ENCODE data around the gene MAOA. TPM values are rescaled to one million over a fixed set of nuclear protein-coding genes. Genes with fewer than 3 reads are reported as not detected.
A peak's percentile ranks its signal among the peaks of the same experiment; 100 is the strongest.

MAOA gene
- total and polyA plus RNA-seq, 4 donors: 29.6 to 108 (median 82.5) TPM

DNA sequence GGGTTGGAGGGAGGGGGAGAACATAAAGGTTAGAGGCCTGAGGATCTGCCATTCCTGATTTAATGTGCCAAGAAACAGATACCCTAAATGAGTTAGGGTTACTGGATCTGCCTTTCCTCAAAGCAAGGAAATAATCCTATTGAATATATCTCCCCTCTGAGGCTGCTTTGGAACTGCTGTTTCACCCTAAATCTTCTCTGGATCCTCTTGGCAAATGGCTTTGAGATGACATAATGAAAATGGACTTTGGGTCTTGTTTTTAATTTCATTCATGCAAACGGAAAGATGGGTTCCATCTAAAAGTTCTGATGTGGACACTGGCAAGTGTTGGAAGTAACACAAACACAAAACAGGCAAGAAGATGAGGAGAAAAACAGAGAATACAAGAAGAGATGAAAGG lies 23.0 kb upstream of the MAOA start:
- no peak for ATAC-seq (ENCODE audit: low FRiP score)
- no peaks in the 10 kb centered on the region for H3K36me3 ChIP-seq (ENCODE audit: control insufficient read depth in 1 of 2, insufficient read depth in 2 of 2, low read length in 1 of 2)
- no peaks in the 10 kb centered on the region for H3K27me3 ChIP-seq (ENCODE audit: control insufficient read depth in 1 of 2, insufficient read depth in 2 of 2, low read length in 1 of 2)

GRCh38 chrX:43633757-43634156 lies 22.3 kb upstream of the MAOA start:
- Histone ChIP-seq H3K27me3 (ENCODE audit: control insufficient read depth in 1 of 2, insufficient read depth in 2 of 2, low read length in 1 of 2) (no peaks in the 10 kb centered on the region), H3K27ac (ENCODE audit: low read depth in 1 of 2, low read length in 2 of 2) (no peak overlapping the region), H3K36me3 (ENCODE audit: control insufficient read depth in 1 of 2, insufficient read depth in 2 of 2, low read length in 1 of 2) (no peaks in the 10 kb centered on the region), H3K4me1 (ENCODE audit: control insufficient read depth in 1 of 2, insufficient read depth in 2 of 2, low read length in 2 of 2) (no peaks in the 10 kb centered on the region), H3K4me3 (ENCODE audit: low read length in 2 of 2) (no peak overlapping the region), H3K9me3 (ENCODE audit: control insufficient read depth, low read length) (no peaks in the 10 kb centered on the region)
- 53 to 62% methylated on average over 3 of the region's 3 CpGs for WGBS, 2 donors
- ATAC-seq (ENCODE audit: low FRiP score): no peak
- DNase-seq: no peak
- intact Hi-C loops (cut with DNase I): no loop called here

More for the DNA sequence above, 23.0 kb upstream of the MAOA start:
- no peaks in the 10 kb centered on the region for H3K4me1 ChIP-seq (ENCODE audit: control insufficient read depth in 1 of 2, insufficient read depth in 2 of 2, low read length in 2 of 2)
- no peak overlapping the region for H3K4me3 ChIP-seq (ENCODE audit: low read length in 2 of 2)
- DNase-seq: no peak
- H3K9me3 ChIP-seq (ENCODE audit: control insufficient read depth, low read length): no peaks in the 10 kb centered on the region
- 17 to 21% methylated on average over 1 of the region's 1 CpG for WGBS, 2 donors
- no peak overlapping the region for H3K27ac ChIP-seq (ENCODE audit: low read depth in 1 of 2, low read length in 2 of 2)
- intact Hi-C loops (cut with DNase I): no loop called here

- Histone ChIP-seq H3K4me3 (ENCODE audit: low read length in 2 of 2) (no peak overlapping the region), H3K36me3 (ENCODE audit: control insufficient read depth in 1 of 2, insufficient read depth in 2 of 2, low read length in 1 of 2) (no peaks in the 10 kb centered on the region), H3K9me3 (ENCODE audit: control insufficient read depth, low read length) (no peaks in the 10 kb centered on the region), H3K27ac (ENCODE audit: low read depth in 1 of 2, low read length in 2 of 2) (no peak overlapping the region), H3K27me3 (ENCODE audit: control insufficient read depth in 1 of 2, insufficient read depth in 2 of 2, low read length in 1 of 2) (no peaks in the 10 kb centered on the region), H3K4me1 (ENCODE audit: control insufficient read depth in 1 of 2, insufficient read depth in 2 of 2, low read length in 2 of 2) (no peaks in the 10 kb centered on the region)
- intact Hi-C loops (cut with DNase I): no loop called here
- DNase-seq: no peak
- WGBS, 2 donors: 83 to 96% methylated on average over 5 of the region's 5 CpGs
- no peak for ATAC-seq (ENCODE audit: low FRiP score)
These were observed 15.6 kb upstream of the MAOA start for GRCh38 chrX:43640482-43640881.

DNA sequence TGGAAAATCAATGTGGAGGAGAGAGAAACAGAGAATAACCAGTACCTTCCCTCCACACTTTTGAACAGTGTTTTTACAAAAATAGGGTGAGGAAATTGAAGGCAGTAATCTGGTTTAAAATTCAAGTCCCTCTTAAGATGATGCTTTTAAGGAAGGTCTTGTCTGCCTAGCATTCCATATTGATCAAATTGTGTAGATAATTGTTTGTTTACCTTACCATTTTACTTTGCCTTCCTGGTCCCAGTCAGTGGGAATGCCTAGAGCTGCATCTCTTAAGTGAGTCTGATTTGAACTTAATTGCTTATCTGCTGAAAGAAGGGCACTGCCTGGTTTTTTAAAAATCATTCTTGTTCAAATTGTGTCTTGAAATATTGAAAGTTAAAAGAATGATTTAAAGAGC lies 14.4 kb upstream of the MAOA start:
- no peaks in the 10 kb centered on the region for H3K4me1 ChIP-seq (ENCODE audit: control insufficient read depth in 1 of 2, insufficient read depth in 2 of 2, low read length in 2 of 2)
- intact Hi-C loops (cut with DNase I): no loop called here

DNA sequence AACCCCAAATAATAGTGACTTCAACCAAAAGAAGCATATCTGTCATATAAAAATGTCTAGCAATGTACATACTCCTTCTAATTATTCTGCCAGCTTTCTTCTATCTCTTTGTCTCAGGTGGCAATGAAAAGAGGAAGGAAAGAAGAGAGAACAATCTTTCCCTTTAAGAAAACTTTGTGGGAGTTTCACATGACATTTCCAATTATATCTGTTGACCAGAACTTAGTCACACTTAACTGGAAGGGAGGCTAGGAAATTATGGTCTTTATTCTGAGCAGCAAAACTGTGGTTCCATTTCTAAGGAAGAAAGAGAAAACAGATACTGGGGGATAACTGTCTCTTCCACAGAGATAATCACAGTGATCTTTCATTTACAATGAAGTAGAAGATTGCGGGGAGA lies 12.9 kb upstream of the MAOA start:
- ATAC-seq (ENCODE audit: low FRiP score): no peak
- Histone ChIP-seq H3K27ac (ENCODE audit: low read depth in 1 of 2, low read length in 2 of 2) (no peak overlapping the region), H3K36me3 (ENCODE audit: control insufficient read depth in 1 of 2, insufficient read depth in 2 of 2, low read length in 1 of 2) (no peaks in the 10 kb centered on the region), H3K4me1 (ENCODE audit: control insufficient read depth in 1 of 2, insufficient read depth in 2 of 2, low read length in 2 of 2) (no peaks in the 10 kb centered on the region), H3K4me3 (ENCODE audit: low read length in 2 of 2) (no peak overlapping the region), H3K9me3 (ENCODE audit: control insufficient read depth, low read length) (no peaks in the 10 kb centered on the region), H3K27me3 (ENCODE audit: control insufficient read depth in 1 of 2, insufficient read depth in 2 of 2, low read length in 1 of 2) (no peaks in the 10 kb centered on the region)
- DNase-seq: no peak
- WGBS, 2 donors: 90 to 92% methylated on average over 1 of the region's 1 CpG
- intact Hi-C loops (cut with DNase I): no loop called here

More for the DNA sequence above, 14.4 kb upstream of the MAOA start:
- H3K27ac ChIP-seq (ENCODE audit: low read depth in 1 of 2, low read length in 2 of 2): no peak overlapping the region
- no peak overlapping the region for H3K4me3 ChIP-seq (ENCODE audit: low read length in 2 of 2)
- H3K9me3 ChIP-seq (ENCODE audit: control insufficient read depth, low read length): no peaks in the 10 kb centered on the region
- no peaks in the 10 kb centered on the region for H3K27me3 ChIP-seq (ENCODE audit: control insufficient read depth in 1 of 2, insufficient read depth in 2 of 2, low read length in 1 of 2)
- no peak for DNase-seq
- ATAC-seq (ENCODE audit: low FRiP score): no peak
- no peaks in the 10 kb centered on the region for H3K36me3 ChIP-seq (ENCODE audit: control insufficient read depth in 1 of 2, insufficient read depth in 2 of 2, low read length in 1 of 2)

- Histone ChIP-seq H3K4me1 (ENCODE audit: control insufficient read depth in 1 of 2, insufficient read depth in 2 of 2, low read length in 2 of 2) (no peaks in the 10 kb centered on the region), H3K9me3 (ENCODE audit: control insufficient read depth, low read length) (no peaks in the 10 kb centered on the region), H3K27me3 (ENCODE audit: control insufficient read depth in 1 of 2, insufficient read depth in 2 of 2, low read length in 1 of 2) (no peaks in the 10 kb centered on the region), H3K27ac (ENCODE audit: low read depth in 1 of 2, low read length in 2 of 2) (no peak overlapping the region), H3K36me3 (ENCODE audit: control insufficient read depth in 1 of 2, insufficient read depth in 2 of 2, low read length in 1 of 2) (no peaks in the 10 kb centered on the region), H3K4me3 (ENCODE audit: low read length in 2 of 2) (no peak overlapping the region)
- no peak for DNase-seq
- intact Hi-C loops (cut with DNase I): no loop called here
- ATAC-seq (ENCODE audit: low FRiP score): no peak
These were observed 12.4 kb upstream of the MAOA start for GRCh38 chrX:43643662-43644061.

- ATAC-seq (ENCODE audit: low FRiP score) (peak; percentile 72), DNase-seq (no peak)
- H3K27me3 ChIP-seq (ENCODE audit: control insufficient read depth in 1 of 2, insufficient read depth in 2 of 2, low read length in 1 of 2): no peaks in the 10 kb centered on the region
- no peak overlapping the region for H3K4me3 ChIP-seq (ENCODE audit: low read length in 2 of 2)
- no peaks in the 10 kb centered on the region for H3K4me1 ChIP-seq (ENCODE audit: control insufficient read depth in 1 of 2, insufficient read depth in 2 of 2, low read length in 2 of 2)
- no peaks in the 10 kb centered on the region for H3K9me3 ChIP-seq (ENCODE audit: control insufficient read depth, low read length)
- no peaks in the 10 kb centered on the region for H3K36me3 ChIP-seq (ENCODE audit: control insufficient read depth in 1 of 2, insufficient read depth in 2 of 2, low read length in 1 of 2)
- H3K27ac ChIP-seq (ENCODE audit: low read depth in 1 of 2, low read length in 2 of 2): no peak overlapping the region
- intact Hi-C loops (cut with DNase I): no loop called here
- WGBS, 2 donors: 21 to 53% methylated on average over 3 of the region's 3 CpGs
These were observed 11.9 kb upstream of the MAOA start for GRCh38 chrX:43644124-43644701.

DNA sequence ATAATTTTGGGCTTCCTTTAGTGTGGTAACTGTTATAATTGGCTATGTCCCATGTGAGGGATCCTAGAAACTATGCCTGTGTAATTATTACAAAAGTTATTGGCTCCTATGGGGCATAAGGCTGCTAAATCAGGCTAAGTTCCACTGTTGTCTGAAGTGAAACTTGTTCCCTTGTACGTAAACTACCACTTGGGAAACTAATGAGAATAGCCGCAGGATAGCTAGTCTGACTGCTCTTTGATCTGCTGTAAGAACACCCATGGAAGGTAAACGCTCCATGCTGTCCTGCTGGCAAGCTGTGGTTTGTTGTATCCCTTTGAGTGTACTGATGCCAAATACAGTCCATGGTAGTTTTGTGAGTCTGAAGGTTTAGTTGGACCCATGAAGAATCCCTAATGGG lies 9.3 kb upstream of the MAOA start:
- Histone ChIP-seq H3K27me3 (ENCODE audit: control insufficient read depth in 1 of 2, insufficient read depth in 2 of 2, low read length in 1 of 2) (no peaks in the 10 kb centered on the region), H3K4me1 (ENCODE audit: control insufficient read depth in 1 of 2, insufficient read depth in 2 of 2, low read length in 2 of 2) (no peaks in the 10 kb centered on the region), H3K36me3 (ENCODE audit: control insufficient read depth in 1 of 2, insufficient read depth in 2 of 2, low read length in 1 of 2) (no peaks in the 10 kb centered on the region), H3K9me3 (ENCODE audit: control insufficient read depth, low read length) (no peaks in the 10 kb centered on the region), H3K27ac (ENCODE audit: low read depth in 1 of 2, low read length in 2 of 2) (no peak overlapping the region), H3K4me3 (ENCODE audit: low read length in 2 of 2) (no peak overlapping the region)
- no peak for DNase-seq
- 72 to 76% methylated on average over 3 of the region's 3 CpGs for WGBS, 2 donors
- intact Hi-C loops (cut with DNase I): no loop called here
- no peak for ATAC-seq (ENCODE audit: low FRiP score)

- 1 to 28% methylated on average over 37 to 53 of the region's 57 CpGs for WGBS, 2 donors
- DNase-seq: peak; percentile 95 to 96
- H3K4me3 ChIP-seq (ENCODE audit: low read length in 2 of 2): peak overlapping the region; percentile 8 to 73
- no peaks in the 10 kb centered on the region for H3K4me1 ChIP-seq (ENCODE audit: control insufficient read depth in 1 of 2, insufficient read depth in 2 of 2, low read length in 2 of 2)
- peak overlapping the region in 1 of 2 donors; percentile 84 for H3K27ac ChIP-seq (ENCODE audit: low read depth in 1 of 2, low read length in 2 of 2)
- no peaks in the 10 kb centered on the region for H3K27me3 ChIP-seq (ENCODE audit: control insufficient read depth in 1 of 2, insufficient read depth in 2 of 2, low read length in 1 of 2)
- peak; percentile 96 for ATAC-seq (ENCODE audit: low FRiP score)
- no peaks in the 10 kb centered on the region for H3K36me3 ChIP-seq (ENCODE audit: control insufficient read depth in 1 of 2, insufficient read depth in 2 of 2, low read length in 1 of 2)
- intact Hi-C loops (cut with DNase I): loop anchor here (5.0 kb wide), 3 partner anchors 48 to 92 kb away; no protein-coding TSS in a partner anchor
- H3K9me3 ChIP-seq (ENCODE audit: control insufficient read depth, low read length): no peaks in the 10 kb centered on the region
These were observed 1.5 kb upstream of the MAOA start for GRCh38 chrX:43654431-43655150.

All from aorta (tissue), 5 donors.